HFF-Myc (cell line): Measurements from ENCODE around the gene DAW1.
"Not testable (repeated sequence)": the region's sequence is repeated elsewhere in the genome, so short reads cannot be mapped to it uniquely, and the experiment has no call there.

ENCODE experiments used
- DNase-seq: peaks from one replicate; pipeline ENCODE4 v3.0.0-alpha.2; 2011; ENCODE audit warnings: low read depth; ENCODE audit errors: extremely low read depth
- H3K4me3 ChIP-seq: replicated peaks from 2 replicates; pipeline ENCODE4 v1.5.1; 2011; ENCODE audit warnings: low read depth, mild to moderate bottlenecking, control low read depth, low read length
- TF ChIP-seq, protein P1 (sequence below): IDR thresholded peaks from 2 replicates; pipeline ENCODE4 v1.5.1; 2012; ENCODE audit warnings: mild to moderate bottlenecking, low read depth, low read length, control low read depth; ENCODE audit errors: missing control alignments

DAW1 gene

DNA sequence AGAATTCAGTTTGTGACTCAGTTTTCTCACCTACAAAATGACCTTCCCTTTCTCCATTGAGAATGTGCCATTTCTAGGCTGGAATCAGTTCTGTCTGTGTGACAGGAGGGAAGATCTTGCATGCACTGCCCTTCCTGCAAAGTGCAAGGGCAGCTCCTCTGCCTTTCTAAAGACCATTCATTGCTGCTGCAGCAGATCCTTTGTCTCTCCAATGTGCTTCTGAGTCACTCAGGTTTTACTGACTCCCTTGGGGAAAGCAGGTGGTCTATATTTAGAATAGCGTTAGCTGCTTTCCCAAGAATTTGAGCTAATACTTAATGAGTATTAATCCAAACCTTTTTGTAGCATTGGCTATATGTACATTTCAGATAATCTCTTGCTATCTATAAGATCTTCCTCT is 62.5 kb downstream of the DAW1 start:
- H3K4me3 ChIP-seq = no peak overlapping the region
- DNase-seq = no peak
- TF ChIP-seq, protein P1, sequence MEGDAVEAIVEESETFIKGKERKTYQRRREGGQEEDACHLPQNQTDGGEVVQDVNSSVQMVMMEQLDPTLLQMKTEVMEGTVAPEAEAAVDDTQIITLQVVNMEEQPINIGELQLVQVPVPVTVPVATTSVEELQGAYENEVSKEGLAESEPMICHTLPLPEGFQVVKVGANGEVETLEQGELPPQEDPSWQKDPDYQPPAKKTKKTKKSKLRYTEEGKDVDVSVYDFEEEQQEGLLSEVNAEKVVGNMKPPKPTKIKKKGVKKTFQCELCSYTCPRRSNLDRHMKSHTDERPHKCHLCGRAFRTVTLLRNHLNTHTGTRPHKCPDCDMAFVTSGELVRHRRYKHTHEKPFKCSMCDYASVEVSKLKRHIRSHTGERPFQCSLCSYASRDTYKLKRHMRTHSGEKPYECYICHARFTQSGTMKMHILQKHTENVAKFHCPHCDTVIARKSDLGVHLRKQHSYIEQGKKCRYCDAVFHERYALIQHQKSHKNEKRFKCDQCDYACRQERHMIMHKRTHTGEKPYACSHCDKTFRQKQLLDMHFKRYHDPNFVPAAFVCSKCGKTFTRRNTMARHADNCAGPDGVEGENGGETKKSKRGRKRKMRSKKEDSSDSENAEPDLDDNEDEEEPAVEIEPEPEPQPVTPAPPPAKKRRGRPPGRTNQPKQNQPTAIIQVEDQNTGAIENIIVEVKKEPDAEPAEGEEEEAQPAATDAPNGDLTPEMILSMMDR = no peak

DNA sequence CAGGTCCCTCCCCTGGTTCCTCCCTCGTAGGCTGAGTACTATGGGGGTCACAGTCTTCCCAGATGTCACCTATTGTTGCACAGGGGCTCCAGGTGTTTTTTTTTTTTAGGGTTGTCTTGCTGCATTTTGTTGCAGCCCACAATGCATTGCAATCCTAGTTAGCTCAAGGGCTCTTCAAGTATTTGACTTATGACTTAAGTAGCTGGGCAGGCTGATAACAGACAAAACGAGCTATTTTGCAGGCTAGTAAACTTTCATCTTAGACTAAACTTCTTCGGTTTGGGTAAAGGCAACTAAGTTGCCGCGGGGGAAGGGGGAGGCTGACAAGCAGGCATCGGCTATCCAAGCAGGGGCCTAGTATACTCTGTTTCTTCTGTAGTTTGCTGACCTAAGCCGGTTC is 64.8 kb downstream of the DAW1 start:
- H3K4me3 ChIP-seq, DNase-seq: not testable (repeated sequence)

DNA sequence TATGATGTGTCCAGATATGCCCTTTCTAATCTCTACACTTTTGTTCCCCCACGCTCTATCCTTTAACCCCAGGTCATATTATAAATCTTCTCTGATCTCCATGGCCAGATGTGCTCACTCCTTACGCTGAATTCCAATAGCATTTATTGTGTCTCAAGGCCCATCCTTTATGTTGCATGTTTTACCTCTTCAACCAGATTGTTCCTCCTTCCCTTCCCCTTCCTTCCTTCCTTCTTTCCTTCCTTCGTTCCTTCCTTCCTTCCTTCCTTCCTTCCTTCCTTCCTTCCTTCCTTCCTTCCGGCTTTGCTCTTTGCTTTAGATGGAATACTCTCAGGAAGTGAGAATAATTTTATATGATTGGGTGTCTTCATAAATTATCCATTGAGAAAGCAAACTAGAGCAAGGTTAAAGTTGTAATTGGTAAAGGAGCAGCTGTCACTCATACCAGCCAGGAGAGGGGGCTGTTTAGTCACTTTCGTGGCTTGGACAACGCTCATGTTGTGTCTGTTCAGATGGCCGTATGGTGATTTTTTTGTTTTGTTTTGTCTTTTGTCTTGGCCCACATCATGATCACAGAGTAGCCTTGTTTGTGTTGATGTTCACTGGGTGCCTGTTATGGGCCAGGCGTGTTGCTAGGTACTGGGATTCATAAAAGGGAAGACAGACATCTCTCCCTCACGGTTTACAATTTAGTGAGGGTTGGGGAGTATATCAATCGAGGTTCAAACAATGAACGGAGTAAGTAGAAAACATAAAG is 68.0 kb downstream of the DAW1 start:
- H3K4me3 ChIP-seq = no peak overlapping the region
- TF ChIP-seq, protein P1 = peak; percentile 54
- peak; percentile 14 for DNase-seq

DNA sequence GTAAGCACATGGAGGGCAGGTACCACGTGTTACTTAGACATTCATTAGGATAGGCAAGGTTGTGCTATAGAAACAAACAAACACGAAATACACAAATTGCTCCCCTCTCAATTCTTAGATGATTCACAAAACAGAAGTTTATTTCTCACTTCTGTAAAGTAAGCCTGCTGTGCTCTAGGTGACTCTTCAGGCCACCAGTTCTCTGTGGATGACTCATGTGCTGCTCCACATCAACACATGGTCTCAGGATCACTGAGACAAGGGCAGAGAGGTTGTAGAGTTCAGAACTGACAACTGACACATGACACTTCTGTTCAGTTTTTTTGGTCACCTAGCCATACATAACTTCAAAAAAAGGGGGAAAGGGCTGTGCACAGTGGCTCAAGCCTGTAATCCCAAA is 70.6 kb downstream of the DAW1 start:
- no peak for DNase-seq
- H3K4me3 ChIP-seq = no peak overlapping the region
- TF ChIP-seq, protein P1 = no peak

DNA sequence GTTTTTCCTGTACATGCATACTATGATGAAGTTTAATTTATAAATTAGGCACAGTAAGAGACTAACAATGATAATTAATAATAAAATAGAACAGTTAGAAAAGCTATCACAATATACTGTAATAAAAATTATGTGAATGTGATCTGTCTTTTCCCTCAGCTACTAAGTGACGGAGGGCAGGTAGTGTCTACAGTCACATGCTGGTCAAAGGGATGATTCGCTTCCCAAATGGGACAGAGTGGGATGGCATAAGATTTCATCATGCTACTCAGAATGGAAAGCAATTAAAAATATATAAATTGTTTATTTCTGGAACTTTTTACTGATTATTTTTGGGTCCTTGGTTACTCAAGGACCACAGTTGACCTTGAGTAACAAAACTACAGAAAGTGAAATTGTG is 71.5 kb downstream of the DAW1 start:
- DNase-seq = no peak
- no peak overlapping the region for H3K4me3 ChIP-seq
- TF ChIP-seq, protein P1 = no peak

DNA sequence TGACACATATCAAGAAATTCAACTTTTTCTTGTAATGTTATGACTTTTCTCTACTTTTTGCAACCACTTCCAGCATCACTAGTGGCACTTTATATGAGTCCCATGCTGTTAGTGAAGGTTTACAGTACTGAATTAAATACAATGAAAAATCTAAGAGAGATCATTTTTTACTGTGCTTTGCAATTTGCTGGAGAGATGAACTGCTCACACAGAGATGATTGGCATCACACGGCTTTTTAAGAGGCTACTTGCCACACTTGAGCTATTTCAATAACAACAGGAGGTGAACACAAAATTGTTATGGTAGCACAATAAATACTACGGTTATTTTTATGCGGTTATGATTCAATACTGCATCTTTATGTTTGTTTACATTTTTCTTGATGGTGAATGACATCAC is 88.9 kb downstream of the DAW1 start:
- no peak overlapping the region for H3K4me3 ChIP-seq
- DNase-seq = no peak
- TF ChIP-seq, protein P1 = no peak

DNA sequence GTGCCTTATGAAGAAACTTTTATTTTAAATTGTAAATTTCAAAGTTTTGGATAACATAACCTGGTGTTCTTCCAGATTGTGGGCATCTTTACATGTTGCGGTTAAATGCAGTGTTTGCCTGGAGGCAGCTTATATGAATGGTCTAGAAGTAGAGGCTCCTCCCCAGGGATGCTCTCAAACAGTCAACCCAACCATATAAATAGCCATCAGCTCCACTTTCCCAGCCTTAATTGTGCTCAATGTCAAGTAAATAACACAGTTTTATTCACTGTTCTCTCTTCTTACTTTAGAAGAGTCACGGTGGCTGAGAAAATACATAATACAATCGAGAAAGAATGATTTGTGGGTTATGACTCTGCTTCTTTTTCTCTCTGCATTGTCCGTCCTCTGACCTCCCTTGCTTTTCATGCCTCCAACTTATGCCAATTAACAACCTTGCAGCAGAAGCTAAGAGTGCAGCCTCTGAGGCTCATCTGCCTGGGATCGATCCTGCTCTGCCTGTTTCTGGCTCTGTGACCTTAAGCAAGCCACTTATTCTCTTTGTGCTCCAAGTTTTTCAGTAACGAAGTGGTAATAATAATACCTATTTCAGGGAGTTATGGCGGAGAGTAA is 100.3 kb downstream of the DAW1 start:
- no peak for DNase-seq
- TF ChIP-seq, protein P1 = no peak
- H3K4me3 ChIP-seq = no peak overlapping the region
